ENCODE results near the gene ADCY7. TPM values are rescaled to one million over a fixed set of nuclear protein-coding genes. Genes with fewer than 3 reads are reported as not detected.
A peak's percentile ranks its signal among the peaks of the same experiment; 100 is the strongest.

ADCY7 gene
- total RNA-seq, 1 experiment from 2014 or later: 4.0 TPM

- H3K4me1 Mint-ChIP-seq: peaks cover 8 to 11% of the 10 kb centered on the region in 2 experiments; a peak in 3 of 4 replicates
These were observed 31.4 kb upstream of the ADCY7 start for GRCh38 chr16:50234771-50235556.

More at GRCh38 chr16:50234771-50235556, 31.4 kb upstream of the ADCY7 start:
- Histone ChIP-seq H2BK15ac (ENCODE audit: low read depth, low read length) (no peak overlapping the region), H3K14ac (ENCODE audit: insufficient read depth, low read length) (no peak overlapping the region), H3K56ac (ENCODE audit: insufficient read length, low read depth, low read length) (no peak overlapping the region), H3K79me2 (ENCODE audit: insufficient read depth, low read length) (no peaks in the 10 kb centered on the region), H3K23ac (ENCODE audit: insufficient read length, low read depth, low read length) (no peak overlapping the region), H4K5ac (ENCODE audit: insufficient read length, low read depth, low read length) (no peak overlapping the region), H3K23me2 (ENCODE audit: insufficient read length, low read depth, low read length, poor library complexity, severe bottlenecking) (no peaks in the 10 kb centered on the region), H2BK20ac (ENCODE audit: low read depth, low read length, poor library complexity, severe bottlenecking) (no peak overlapping the region), H3K18ac (ENCODE audit: insufficient read length, low read depth, low read length) (no peak overlapping the region), H2AFZ (ENCODE audit: low read length) (no peak overlapping the region), H3K79me1 (ENCODE audit: insufficient read depth, low read depth, low read length, poor library complexity, severe bottlenecking) (no peaks in the 10 kb centered on the region), H4K91ac (ENCODE audit: insufficient read length, low read depth, low read length) (no peak overlapping the region), H3K9me3 (ENCODE audit: control insufficient read depth, low read depth, low read length) (no peaks in the 10 kb centered on the region), H2BK5ac (ENCODE audit: insufficient read length, low read length) (no peak overlapping the region), H3K9ac (ENCODE audit: extremely low read depth, insufficient read length, low read length) (no peak overlapping the region), H3K27me3 (ENCODE audit: insufficient read depth, low read length) (no peaks in the 10 kb centered on the region), H3K4me2 (ENCODE audit: insufficient read depth, insufficient read length, low read length) (no peak overlapping the region), H3K4ac (ENCODE audit: low read depth, low read length) (no peak overlapping the region), H3K4me1 (ENCODE audit: insufficient read depth, low read length) (no peaks in the 10 kb centered on the region), H2AK5ac (ENCODE audit: insufficient read length, low read length) (no peak overlapping the region), H4K8ac (replicated peaks; ENCODE audit: insufficient read length, low read depth, low read length) (no peak overlapping the region), H3T11ph (ENCODE audit: low read length) (no peak overlapping the region), H2BK120ac (ENCODE audit: low read depth, low read length, poor library complexity, severe bottlenecking) (no peak overlapping the region), H3K27ac (ENCODE audit: insufficient read length, low read depth, low read length) (no peak overlapping the region), H2BK12ac (ENCODE audit: insufficient read length, low read depth, low read length) (no peak overlapping the region), H4K20me1 (ENCODE audit: control insufficient read depth, insufficient read depth, insufficient read length) (no peaks in the 10 kb centered on the region)
- H3K27me3 Mint-ChIP-seq (ENCODE audit: low read depth): peaks cover 4% of the 10 kb centered on the region; the same call in 1 of the 2 replicates
- no peaks in the 10 kb centered on the region for H3K9me3 Mint-ChIP-seq
- no peaks in the 10 kb centered on the region; a peak in 1 of 7 replicates for H3K36me3 Mint-ChIP-seq (ENCODE audit: insufficient read depth in 1 of 3, low read depth in 3 of 3)
- DNase-seq: no peak
- no peak overlapping the region for H3K4me3 Mint-ChIP-seq
- H3K27ac Mint-ChIP-seq: peak overlapping the region in 1 of 3 experiments; percentile 24; a peak in 1 of 7 replicates
- WGBS (ENCODE audit: extremely low coverage, insufficient read length, low lambda C conversion rate): no CpG with 5 or more reads among the region's 5 CpGs
- TF ChIP-seq, protein P1, sequence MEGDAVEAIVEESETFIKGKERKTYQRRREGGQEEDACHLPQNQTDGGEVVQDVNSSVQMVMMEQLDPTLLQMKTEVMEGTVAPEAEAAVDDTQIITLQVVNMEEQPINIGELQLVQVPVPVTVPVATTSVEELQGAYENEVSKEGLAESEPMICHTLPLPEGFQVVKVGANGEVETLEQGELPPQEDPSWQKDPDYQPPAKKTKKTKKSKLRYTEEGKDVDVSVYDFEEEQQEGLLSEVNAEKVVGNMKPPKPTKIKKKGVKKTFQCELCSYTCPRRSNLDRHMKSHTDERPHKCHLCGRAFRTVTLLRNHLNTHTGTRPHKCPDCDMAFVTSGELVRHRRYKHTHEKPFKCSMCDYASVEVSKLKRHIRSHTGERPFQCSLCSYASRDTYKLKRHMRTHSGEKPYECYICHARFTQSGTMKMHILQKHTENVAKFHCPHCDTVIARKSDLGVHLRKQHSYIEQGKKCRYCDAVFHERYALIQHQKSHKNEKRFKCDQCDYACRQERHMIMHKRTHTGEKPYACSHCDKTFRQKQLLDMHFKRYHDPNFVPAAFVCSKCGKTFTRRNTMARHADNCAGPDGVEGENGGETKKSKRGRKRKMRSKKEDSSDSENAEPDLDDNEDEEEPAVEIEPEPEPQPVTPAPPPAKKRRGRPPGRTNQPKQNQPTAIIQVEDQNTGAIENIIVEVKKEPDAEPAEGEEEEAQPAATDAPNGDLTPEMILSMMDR (conservative IDR thresholded peaks at IDR 0.05): no peak

Measured in H9 (cell line).